SK-N-SH (cell line): ENCODE measurements around the gene PTCH2.

Experiments
- ELF1 ChIP-seq: IDR thresholded peaks from 2 replicates; pipeline ENCODE4 v1.4.0; 2012
- FOXM1 ChIP-seq: IDR thresholded peaks from 2 replicates; pipeline ENCODE4 v1.4.0; 2012; ENCODE audit warnings: low read depth, mild to moderate bottlenecking
- MAX ChIP-seq: IDR thresholded peaks from 2 replicates; pipeline ENCODE4 v1.4.0; 2012; ENCODE audit warnings: low read depth
- MEF2A ChIP-seq: IDR thresholded peaks from 2 replicates; pipeline ENCODE4 v1.4.0; 2012; ENCODE audit warnings: low read depth, borderline replicate concordance
- MXI1 ChIP-seq: IDR thresholded peaks from 2 replicates; pipeline ENCODE4 v1.6.1; 2012; ENCODE audit warnings: mild to moderate bottlenecking, low read depth, low read length, improper control_type of control experiment
- POLR2AphosphoS5 ChIP-seq: IDR thresholded peaks from 2 replicates; pipeline ENCODE4 v1.6.1; 2012; ENCODE audit warnings: low read depth, low read length
- SIN3A ChIP-seq: IDR thresholded peaks from 2 replicates; pipeline ENCODE4 v1.6.1; 2012; ENCODE audit warnings: low read depth, mild to moderate bottlenecking, low read length, moderate library complexity, borderline replicate concordance
- SMC3 ChIP-seq: IDR thresholded peaks from 2 replicates; pipeline ENCODE4 v1.6.1; 2012; ENCODE audit warnings: low read depth, low read length, improper control_type of control experiment
- TCF12 ChIP-seq: IDR thresholded peaks from 2 replicates; pipeline ENCODE4 v1.4.0; 2012
- YY1 ChIP-seq: IDR thresholded peaks from 2 replicates; pipeline ENCODE4 v1.4.0; 2012; ENCODE audit warnings: low read depth, mild to moderate bottlenecking
- TF ChIP-seq, protein P1 (sequence below): fragments of 200-600 bp; sonication (generic); IDR thresholded peaks from 2 replicates; pipeline ENCODE4 v1.6.1; 2017; ENCODE audit warnings: antibody characterized with exemption, mild to moderate bottlenecking, moderate library complexity
- TF ChIP-seq, protein P2 (sequence below): IDR thresholded peaks from 2 replicates; pipeline ENCODE4; 2012
- TF ChIP-seq, protein P3 (sequence below): IDR thresholded peaks from 2 replicates; pipeline ENCODE4 v1.6.1; 2012; ENCODE audit warnings: mild to moderate bottlenecking, low read depth, low read length, moderate library complexity
- TF ChIP-seq, protein P4 (sequence below): fragments of 150-350 bp; IDR thresholded peaks from 2 replicates; pipeline ENCODE4 v1.6.1; 2017; ENCODE audit warnings: antibody characterized with exemption, low read length, low read depth, borderline replicate concordance

- TF ChIP-seq, protein P1, sequence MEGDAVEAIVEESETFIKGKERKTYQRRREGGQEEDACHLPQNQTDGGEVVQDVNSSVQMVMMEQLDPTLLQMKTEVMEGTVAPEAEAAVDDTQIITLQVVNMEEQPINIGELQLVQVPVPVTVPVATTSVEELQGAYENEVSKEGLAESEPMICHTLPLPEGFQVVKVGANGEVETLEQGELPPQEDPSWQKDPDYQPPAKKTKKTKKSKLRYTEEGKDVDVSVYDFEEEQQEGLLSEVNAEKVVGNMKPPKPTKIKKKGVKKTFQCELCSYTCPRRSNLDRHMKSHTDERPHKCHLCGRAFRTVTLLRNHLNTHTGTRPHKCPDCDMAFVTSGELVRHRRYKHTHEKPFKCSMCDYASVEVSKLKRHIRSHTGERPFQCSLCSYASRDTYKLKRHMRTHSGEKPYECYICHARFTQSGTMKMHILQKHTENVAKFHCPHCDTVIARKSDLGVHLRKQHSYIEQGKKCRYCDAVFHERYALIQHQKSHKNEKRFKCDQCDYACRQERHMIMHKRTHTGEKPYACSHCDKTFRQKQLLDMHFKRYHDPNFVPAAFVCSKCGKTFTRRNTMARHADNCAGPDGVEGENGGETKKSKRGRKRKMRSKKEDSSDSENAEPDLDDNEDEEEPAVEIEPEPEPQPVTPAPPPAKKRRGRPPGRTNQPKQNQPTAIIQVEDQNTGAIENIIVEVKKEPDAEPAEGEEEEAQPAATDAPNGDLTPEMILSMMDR, result no peak
- no peak for TF ChIP-seq TCF12
- TF ChIP-seq ELF1, result no peak
- no peak for TF ChIP-seq POLR2AphosphoS5
- TF ChIP-seq, protein P2, sequence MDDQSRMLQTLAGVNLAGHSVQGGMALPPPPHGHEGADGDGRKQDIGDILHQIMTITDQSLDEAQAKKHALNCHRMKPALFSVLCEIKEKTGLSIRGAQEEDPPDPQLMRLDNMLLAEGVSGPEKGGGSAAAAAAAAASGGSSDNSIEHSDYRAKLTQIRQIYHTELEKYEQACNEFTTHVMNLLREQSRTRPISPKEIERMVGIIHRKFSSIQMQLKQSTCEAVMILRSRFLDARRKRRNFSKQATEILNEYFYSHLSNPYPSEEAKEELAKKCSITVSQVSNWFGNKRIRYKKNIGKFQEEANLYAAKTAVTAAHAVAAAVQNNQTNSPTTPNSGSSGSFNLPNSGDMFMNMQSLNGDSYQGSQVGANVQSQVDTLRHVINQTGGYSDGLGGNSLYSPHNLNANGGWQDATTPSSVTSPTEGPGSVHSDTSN, result no peak
- no peak for TF ChIP-seq MEF2A
- TF ChIP-seq, protein P3, sequence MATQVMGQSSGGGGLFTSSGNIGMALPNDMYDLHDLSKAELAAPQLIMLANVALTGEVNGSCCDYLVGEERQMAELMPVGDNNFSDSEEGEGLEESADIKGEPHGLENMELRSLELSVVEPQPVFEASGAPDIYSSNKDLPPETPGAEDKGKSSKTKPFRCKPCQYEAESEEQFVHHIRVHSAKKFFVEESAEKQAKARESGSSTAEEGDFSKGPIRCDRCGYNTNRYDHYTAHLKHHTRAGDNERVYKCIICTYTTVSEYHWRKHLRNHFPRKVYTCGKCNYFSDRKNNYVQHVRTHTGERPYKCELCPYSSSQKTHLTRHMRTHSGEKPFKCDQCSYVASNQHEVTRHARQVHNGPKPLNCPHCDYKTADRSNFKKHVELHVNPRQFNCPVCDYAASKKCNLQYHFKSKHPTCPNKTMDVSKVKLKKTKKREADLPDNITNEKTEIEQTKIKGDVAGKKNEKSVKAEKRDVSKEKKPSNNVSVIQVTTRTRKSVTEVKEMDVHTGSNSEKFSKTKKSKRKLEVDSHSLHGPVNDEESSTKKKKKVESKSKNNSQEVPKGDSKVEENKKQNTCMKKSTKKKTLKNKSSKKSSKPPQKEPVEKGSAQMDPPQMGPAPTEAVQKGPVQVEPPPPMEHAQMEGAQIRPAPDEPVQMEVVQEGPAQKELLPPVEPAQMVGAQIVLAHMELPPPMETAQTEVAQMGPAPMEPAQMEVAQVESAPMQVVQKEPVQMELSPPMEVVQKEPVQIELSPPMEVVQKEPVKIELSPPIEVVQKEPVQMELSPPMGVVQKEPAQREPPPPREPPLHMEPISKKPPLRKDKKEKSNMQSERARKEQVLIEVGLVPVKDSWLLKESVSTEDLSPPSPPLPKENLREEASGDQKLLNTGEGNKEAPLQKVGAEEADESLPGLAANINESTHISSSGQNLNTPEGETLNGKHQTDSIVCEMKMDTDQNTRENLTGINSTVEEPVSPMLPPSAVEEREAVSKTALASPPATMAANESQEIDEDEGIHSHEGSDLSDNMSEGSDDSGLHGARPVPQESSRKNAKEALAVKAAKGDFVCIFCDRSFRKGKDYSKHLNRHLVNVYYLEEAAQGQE, result no peak
- no peak for TF ChIP-seq SIN3A
- TF ChIP-seq YY1, result no peak
- TF ChIP-seq SMC3, result no peak
- TF ChIP-seq MAX, result no peak
- no peak for TF ChIP-seq MXI1
- TF ChIP-seq FOXM1, result no peak
- TF ChIP-seq, protein P4, sequence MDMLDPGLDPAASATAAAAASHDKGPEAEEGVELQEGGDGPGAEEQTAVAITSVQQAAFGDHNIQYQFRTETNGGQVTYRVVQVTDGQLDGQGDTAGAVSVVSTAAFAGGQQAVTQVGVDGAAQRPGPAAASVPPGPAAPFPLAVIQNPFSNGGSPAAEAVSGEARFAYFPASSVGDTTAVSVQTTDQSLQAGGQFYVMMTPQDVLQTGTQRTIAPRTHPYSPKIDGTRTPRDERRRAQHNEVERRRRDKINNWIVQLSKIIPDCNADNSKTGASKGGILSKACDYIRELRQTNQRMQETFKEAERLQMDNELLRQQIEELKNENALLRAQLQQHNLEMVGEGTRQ, result no peak
Measured at GRCh38 chr1:44848456-44849181, 5.6 kb upstream of the PTCH2 start.
